KMS-11 (cell line): ENCODE results near the gene DSP.

Experiments
- H2AFZ ChIP-seq: fragments of 200-600 bp; sonication (generic); 2 replicates; pipeline ENCODE4 v1.6.1; 2016; ENCODE audit warnings: antibody characterized with exemption, mixed run types, low read depth
- H3K27ac ChIP-seq: fragments of 200-600 bp; sonication (generic); 2 replicates; pipeline ENCODE4 v1.6.1; 2016; ENCODE audit warnings: mild to moderate bottlenecking, mixed run types
- H3K27me3 ChIP-seq: fragments of 200-600 bp; sonication (generic); 2 replicates; pipeline ENCODE4 v1.6.1; 2017; ENCODE audit warnings: mild to moderate bottlenecking, low read depth, mixed run types, moderate library complexity; ENCODE audit not compliant: insufficient read depth
- H3K36me3 ChIP-seq: fragments of 200-600 bp; sonication (generic); 2 replicates; pipeline ENCODE4 v1.6.1; 2017; ENCODE audit warnings: mild to moderate bottlenecking, mixed run types; ENCODE audit not compliant: insufficient read depth
- H3K4me1 ChIP-seq: fragments of 200-600 bp; sonication (generic); 2 replicates; pipeline ENCODE4 v1.6.1; 2016; ENCODE audit warnings: mild to moderate bottlenecking, low read depth, mixed run types; ENCODE audit not compliant: poor library complexity, severe bottlenecking
- H3K4me2 ChIP-seq: fragments of 200-600 bp; sonication (generic); 2 replicates; pipeline ENCODE4 v1.7.0; 2016; ENCODE audit warnings: mild to moderate bottlenecking, mixed run types
- H3K4me3 ChIP-seq: fragments of 200-600 bp; sonication (generic); IDR thresholded peaks from 2 replicates; pipeline ENCODE4 v1.6.1; 2017; ENCODE audit warnings: low read depth, low read length, mixed read lengths; ENCODE audit not compliant: insufficient read depth
- H3K79me2 ChIP-seq: fragments of 200-600 bp; sonication (generic); 2 replicates; pipeline ENCODE4 v1.6.1; 2016; ENCODE audit warnings: low read depth, mixed run types; ENCODE audit not compliant: insufficient read depth
- H3K9ac ChIP-seq: fragments of 200-600 bp; sonication (generic); 2 replicates; pipeline ENCODE4 v1.6.1; 2016; ENCODE audit warnings: mild to moderate bottlenecking, mixed run types
- H4K20me1 ChIP-seq: fragments of 200-600 bp; sonication (generic); 2 replicates; pipeline ENCODE4 v1.6.1; 2016; ENCODE audit warnings: mild to moderate bottlenecking, mixed run types; ENCODE audit not compliant: insufficient read depth
- CTCF ChIP-seq: fragments of 200-600 bp; sonication (generic); conservative IDR thresholded peaks from 2 replicates; pipeline ENCODE4 v1.6.1; 2017; ENCODE audit warnings: low read depth, mild to moderate bottlenecking, antibody characterized with exemption, low read length, moderate library complexity, mixed read lengths

The DSP gene

GRCh38 chr6:7631466-7631865, 90.0 kb downstream of the DSP start:
- TF ChIP-seq CTCF = no peak
- Histone ChIP-seq H4K20me1 (no peaks in the 10 kb centered on the region), H3K4me3 (no peak overlapping the region), H3K36me3 (no peaks in the 10 kb centered on the region), H3K27ac (no peak overlapping the region), H3K27me3 (no peaks in the 10 kb centered on the region), H3K9ac (no peak overlapping the region), H3K4me1 (no peaks in the 10 kb centered on the region), H2AFZ (no peak overlapping the region), H3K79me2 (no peaks in the 10 kb centered on the region), H3K4me2 (no peak overlapping the region)

GRCh38 chr6:7632501-7633290, 91.2 kb downstream of the DSP start:
- Histone ChIP-seq H3K4me1 (no peaks in the 10 kb centered on the region), H2AFZ (no peak overlapping the region), H3K79me2 (no peaks in the 10 kb centered on the region), H3K4me3 (no peak overlapping the region), H3K36me3 (no peaks in the 10 kb centered on the region), H4K20me1 (no peaks in the 10 kb centered on the region), H3K27ac (no peak overlapping the region), H3K9ac (no peak overlapping the region), H3K4me2 (no peak overlapping the region), H3K27me3 (no peaks in the 10 kb centered on the region)
- TF ChIP-seq CTCF = no peak

DNA sequence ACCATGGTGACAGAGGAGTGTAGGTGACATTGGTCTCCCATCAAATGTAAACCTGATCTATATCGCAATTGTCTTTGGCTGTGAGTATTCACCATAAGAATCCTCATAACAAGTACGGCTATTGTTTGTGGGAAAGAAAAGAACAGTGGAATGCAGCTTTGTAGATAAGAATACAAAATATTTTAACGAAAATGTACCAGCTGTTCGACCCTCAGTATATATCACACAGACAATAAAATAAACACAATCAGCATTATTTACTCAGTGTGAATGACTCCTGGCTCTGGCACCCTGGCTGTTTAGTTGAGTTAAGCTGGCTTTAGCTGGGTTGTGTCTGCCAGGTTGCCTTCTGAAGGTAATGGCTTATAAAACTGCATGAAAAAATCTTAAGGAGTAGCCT, 91.9 kb downstream of the DSP start:
- no peaks in the 10 kb centered on the region for H4K20me1 ChIP-seq
- H2AFZ ChIP-seq = no peak overlapping the region
- no peaks in the 10 kb centered on the region for H3K27me3 ChIP-seq
- no peaks in the 10 kb centered on the region for H3K79me2 ChIP-seq
- H3K9ac ChIP-seq = no peak overlapping the region
- no peak overlapping the region for H3K4me2 ChIP-seq
- no peak overlapping the region for H3K4me3 ChIP-seq
- no peaks in the 10 kb centered on the region for H3K36me3 ChIP-seq
- TF ChIP-seq CTCF = no peak
- H3K4me1 ChIP-seq = no peaks in the 10 kb centered on the region
- no peak overlapping the region for H3K27ac ChIP-seq

- no peak for TF ChIP-seq CTCF
- Histone ChIP-seq H2AFZ (no peak overlapping the region), H3K27me3 (no peaks in the 10 kb centered on the region), H3K9ac (no peak overlapping the region), H3K4me1 (no peaks in the 10 kb centered on the region), H3K79me2 (no peaks in the 10 kb centered on the region), H4K20me1 (no peaks in the 10 kb centered on the region), H3K4me2 (no peak overlapping the region), H3K4me3 (no peak overlapping the region), H3K36me3 (no peaks in the 10 kb centered on the region), H3K27ac (no peak overlapping the region)
Observed at GRCh38 chr6:7636151-7636550, 94.7 kb downstream of the DSP start.
